HCT116 (cell line): Measurements from ENCODE around the gene NCAPH2.

Experiments used
- CTCF ChIP-seq, 3 experiments: fragments of 200-600 bp in 1 of 3; sonication (generic) in 1 of 3; IDR thresholded peaks in 2 of 3; conservative IDR thresholded peaks in 1 of 3; 2 replicates each; pipeline ENCODE4 v1.5.1; 2012 to 2017; ENCODE audit warnings: low read depth in 2 of 3, low read length in 2 of 3, antibody characterized with exemption in 1 of 3, borderline replicate concordance in 1 of 3, control low read depth in 1 of 3, mild to moderate bottlenecking in 1 of 3, mixed read lengths in 1 of 3, mixed run types in 1 of 3, moderate library complexity in 1 of 3; ENCODE audit not compliant: insufficient read depth in 1 of 3
- EGR1 ChIP-seq: IDR thresholded peaks from 2 replicates; pipeline ENCODE4 v1.6.1; 2012; ENCODE audit warnings: low read depth
- EZH2 ChIP-seq: fragments of 200-600 bp; sonication (generic); IDR thresholded peaks from 2 replicates; pipeline ENCODE4 v1.6.1; 2017; ENCODE audit warnings: antibody characterized with exemption, mixed run types
- POLR2A ChIP-seq: IDR thresholded peaks from 2 replicates; pipeline ENCODE4 v1.7.0; 2011; ENCODE audit warnings: borderline replicate concordance; ENCODE audit not compliant: insufficient read depth, insufficient read length; ENCODE audit errors: extremely low read depth

GRCh38 chr22:50567721-50568252 is 59.8 kb downstream of the NCAPH2 start:
- TF ChIP-seq CTCF (IDR thresholded peaks at IDR 0.05 in 2 of 3, conservative IDR thresholded peaks at IDR 0.05 in 1 of 3; ENCODE audit: borderline replicate concordance in 1 of 3, insufficient read depth in 1 of 3, low read depth in 2 of 3, low read length in 2 of 3) (no peak), EZH2 (no peak), POLR2A (no peak), EGR1 (no peak)
